Measurements from ENCODE around the gene GABRG3.

Gene GABRG3

GRCh38 chr15:27398631-27399161 is 427.7 kb downstream of the GABRG3 start:
- DNase-seq (ENCODE audit: low read depth in 1 of 2, low spot score in 1 of 2), result no peak

- DNase-seq (ENCODE audit: low read depth in 1 of 2, low spot score in 1 of 2), result no peak
Measured at GRCh38 chr15:27399241-27399640, 428.3 kb downstream of the GABRG3 start.

GRCh38 chr15:27401471-27401870 is 430.5 kb downstream of the GABRG3 start:
- DNase-seq (ENCODE audit: low read depth in 1 of 2, low spot score in 1 of 2), result no peak

- no peak for DNase-seq (ENCODE audit: low read depth in 1 of 2, low spot score in 1 of 2)
Measured at GRCh38 chr15:27408428-27408827, 437.4 kb downstream of the GABRG3 start.

- no peak for DNase-seq (ENCODE audit: low read depth in 1 of 2, low spot score in 1 of 2)
Measured at GRCh38 chr15:27410996-27411605, 440.1 kb downstream of the GABRG3 start.

- no peak for DNase-seq (ENCODE audit: low read depth in 1 of 2, low spot score in 1 of 2)
Measured at GRCh38 chr15:27412415-27412814, 441.4 kb downstream of the GABRG3 start.

- DNase-seq (ENCODE audit: low read depth in 1 of 2, low spot score in 1 of 2), result no peak
Measured at GRCh38 chr15:27414168-27414870, 443.3 kb downstream of the GABRG3 start.

- DNase-seq (ENCODE audit: low read depth in 1 of 2, low spot score in 1 of 2), result no peak
Measured at GRCh38 chr15:27418726-27419125, 447.7 kb downstream of the GABRG3 start.

GRCh38 chr15:27422997-27423396 is 452.0 kb downstream of the GABRG3 start:
- DNase-seq (ENCODE audit: low read depth in 1 of 2, low spot score in 1 of 2), result no peak

- DNase-seq (ENCODE audit: low read depth in 1 of 2, low spot score in 1 of 2), result no peak
Measured at GRCh38 chr15:27426805-27427204, 455.8 kb downstream of the GABRG3 start.

- no peak for DNase-seq (ENCODE audit: low read depth in 1 of 2, low spot score in 1 of 2)
Measured at GRCh38 chr15:27427276-27427675, 456.3 kb downstream of the GABRG3 start.

GRCh38 chr15:27428151-27428550 is 457.2 kb downstream of the GABRG3 start:
- no peak for DNase-seq (ENCODE audit: low read depth in 1 of 2, low spot score in 1 of 2)

GRCh38 chr15:27429577-27429976 is 458.6 kb downstream of the GABRG3 start:
- no peak for DNase-seq (ENCODE audit: low read depth in 1 of 2, low spot score in 1 of 2)

GRCh38 chr15:27433604-27434003 is 462.6 kb downstream of the GABRG3 start:
- no peak for DNase-seq (ENCODE audit: low read depth in 1 of 2, low spot score in 1 of 2)

- DNase-seq (ENCODE audit: low read depth in 1 of 2, low spot score in 1 of 2), result no peak
Measured at GRCh38 chr15:27438403-27439375, 467.7 kb downstream of the GABRG3 start.

GRCh38 chr15:27441120-27441519 is 470.1 kb downstream of the GABRG3 start:
- no peak for DNase-seq (ENCODE audit: low read depth in 1 of 2, low spot score in 1 of 2)

- no peak for DNase-seq (ENCODE audit: low read depth in 1 of 2, low spot score in 1 of 2)
Measured at GRCh38 chr15:27448234-27448633, 477.3 kb downstream of the GABRG3 start.

- no peak for DNase-seq (ENCODE audit: low read depth in 1 of 2, low spot score in 1 of 2)
Measured at GRCh38 chr15:27448986-27449385, 478.0 kb downstream of the GABRG3 start.

GRCh38 chr15:27449941-27450340 is 479.0 kb downstream of the GABRG3 start:
- DNase-seq (ENCODE audit: low read depth in 1 of 2, low spot score in 1 of 2), result no peak

GRCh38 chr15:27454281-27455075 is 483.5 kb downstream of the GABRG3 start:
- DNase-seq (ENCODE audit: low read depth in 1 of 2, low spot score in 1 of 2), result no peak

GRCh38 chr15:27456807-27457206 is 485.8 kb downstream of the GABRG3 start:
- DNase-seq (ENCODE audit: low read depth in 1 of 2, low spot score in 1 of 2), result no peak
